GM20000 (cell line): ENCODE data around the gene CDH23.
A peak's percentile ranks its signal among the peaks of the same experiment; 100 is the strongest.

Source experiments
- DNase-seq: peaks from one replicate; pipeline ENCODE4 v3.0.0; 2012; ENCODE audit warnings: low spot score
- TF ChIP-seq, protein P1 (sequence below): IDR thresholded peaks from 2 replicates; pipeline ENCODE4 v1.5.1; 2012; ENCODE audit warnings: mild to moderate bottlenecking, control low read depth; ENCODE audit errors: extremely low read depth, missing control alignments

The CDH23 gene

DNA sequence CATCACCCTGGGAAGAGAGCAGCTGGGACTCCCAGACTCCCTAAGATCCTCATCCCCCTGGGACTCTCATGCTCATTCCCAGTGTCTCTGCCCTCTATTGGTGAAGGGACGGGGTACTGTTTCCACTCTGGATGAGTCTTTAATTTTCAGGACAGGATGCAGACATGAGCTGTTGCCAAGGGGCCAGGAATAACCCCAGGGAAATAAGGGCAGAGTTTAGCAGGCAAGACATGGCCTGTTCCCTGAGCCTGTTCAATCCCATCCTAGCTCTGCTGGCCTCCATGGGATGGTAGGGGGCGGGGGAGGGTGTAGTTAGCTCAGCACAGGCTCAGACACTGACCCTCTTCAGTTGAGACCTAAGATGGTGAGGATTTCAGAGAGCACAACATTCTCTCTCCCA, 308.9 kb downstream of the CDH23 start:
- no peak for DNase-seq
- TF ChIP-seq, protein P1, sequence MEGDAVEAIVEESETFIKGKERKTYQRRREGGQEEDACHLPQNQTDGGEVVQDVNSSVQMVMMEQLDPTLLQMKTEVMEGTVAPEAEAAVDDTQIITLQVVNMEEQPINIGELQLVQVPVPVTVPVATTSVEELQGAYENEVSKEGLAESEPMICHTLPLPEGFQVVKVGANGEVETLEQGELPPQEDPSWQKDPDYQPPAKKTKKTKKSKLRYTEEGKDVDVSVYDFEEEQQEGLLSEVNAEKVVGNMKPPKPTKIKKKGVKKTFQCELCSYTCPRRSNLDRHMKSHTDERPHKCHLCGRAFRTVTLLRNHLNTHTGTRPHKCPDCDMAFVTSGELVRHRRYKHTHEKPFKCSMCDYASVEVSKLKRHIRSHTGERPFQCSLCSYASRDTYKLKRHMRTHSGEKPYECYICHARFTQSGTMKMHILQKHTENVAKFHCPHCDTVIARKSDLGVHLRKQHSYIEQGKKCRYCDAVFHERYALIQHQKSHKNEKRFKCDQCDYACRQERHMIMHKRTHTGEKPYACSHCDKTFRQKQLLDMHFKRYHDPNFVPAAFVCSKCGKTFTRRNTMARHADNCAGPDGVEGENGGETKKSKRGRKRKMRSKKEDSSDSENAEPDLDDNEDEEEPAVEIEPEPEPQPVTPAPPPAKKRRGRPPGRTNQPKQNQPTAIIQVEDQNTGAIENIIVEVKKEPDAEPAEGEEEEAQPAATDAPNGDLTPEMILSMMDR, result no peak

DNA sequence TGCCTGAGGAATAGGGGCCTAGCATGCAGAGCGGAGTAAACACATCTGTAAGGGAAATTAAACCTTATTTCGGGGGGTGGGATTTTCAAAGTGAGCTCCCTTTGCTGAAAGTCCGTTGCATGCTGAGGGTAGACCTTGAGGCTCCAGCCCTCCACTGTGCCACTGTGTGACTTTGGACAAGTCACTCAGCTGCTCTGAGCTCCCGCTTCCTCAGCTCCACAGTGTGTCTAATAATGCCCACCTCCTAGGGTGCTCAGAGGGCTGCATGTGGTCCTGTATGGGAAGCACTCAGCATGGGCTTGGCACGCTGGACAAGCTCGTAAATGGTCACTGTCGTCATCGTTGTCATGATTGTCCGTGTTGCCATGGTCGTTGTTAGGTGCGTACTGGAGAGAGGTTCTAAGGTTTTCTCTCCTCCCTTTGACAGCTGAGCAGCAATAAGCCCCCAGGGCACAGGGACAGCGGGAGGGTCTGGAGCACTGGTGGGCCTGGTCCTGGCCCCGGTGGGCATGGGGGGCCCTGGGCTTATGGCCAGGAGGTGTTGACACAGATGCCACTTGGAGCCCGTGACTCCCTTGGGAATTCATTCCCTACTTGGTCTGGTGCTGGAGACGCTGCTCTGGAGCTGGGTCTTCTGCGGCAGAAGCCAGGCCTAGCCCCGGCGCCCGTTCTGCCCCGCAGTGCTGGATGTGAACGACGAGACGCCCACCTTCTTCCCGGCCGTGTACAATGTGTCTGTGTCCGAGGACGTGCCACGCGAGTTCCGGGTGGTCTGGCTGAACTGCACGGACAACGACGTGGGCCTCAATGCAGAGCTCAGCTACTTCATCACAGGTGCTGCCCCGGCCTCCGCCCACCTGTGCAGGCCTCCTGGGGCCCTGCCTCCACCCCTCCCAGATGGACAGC, 309.7 kb downstream of the CDH23 start:
- TF ChIP-seq, protein P1, result no peak
- no peak for DNase-seq

DNA sequence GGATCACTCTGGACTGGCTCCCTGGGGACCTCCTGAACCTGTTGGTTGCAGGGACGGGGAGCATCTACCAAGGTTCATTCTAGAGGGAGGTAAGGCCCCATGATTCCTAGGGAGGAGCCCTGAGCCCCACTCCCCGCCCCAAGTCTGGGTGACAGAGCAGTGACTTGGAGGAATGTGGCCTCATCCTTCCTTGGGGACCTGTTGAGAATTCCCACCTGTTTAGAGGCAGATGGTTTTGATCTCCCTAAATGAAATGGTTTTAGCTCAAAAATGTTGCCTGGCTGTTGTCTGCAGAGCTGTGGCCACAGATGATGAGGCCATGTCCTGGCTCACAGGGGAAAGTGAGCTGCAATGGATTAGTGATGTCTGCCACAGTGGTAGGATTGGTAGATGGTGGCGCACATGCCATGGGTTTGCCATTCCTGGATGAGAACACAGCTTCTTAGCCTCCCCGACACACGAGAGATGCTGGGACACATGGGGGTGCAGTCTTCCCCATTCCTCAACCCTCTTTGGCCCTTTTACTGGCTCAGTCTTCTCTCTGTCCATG, 310.6 kb downstream of the CDH23 start:
- DNase-seq, result no peak
- TF ChIP-seq, protein P1, result no peak

DNA sequence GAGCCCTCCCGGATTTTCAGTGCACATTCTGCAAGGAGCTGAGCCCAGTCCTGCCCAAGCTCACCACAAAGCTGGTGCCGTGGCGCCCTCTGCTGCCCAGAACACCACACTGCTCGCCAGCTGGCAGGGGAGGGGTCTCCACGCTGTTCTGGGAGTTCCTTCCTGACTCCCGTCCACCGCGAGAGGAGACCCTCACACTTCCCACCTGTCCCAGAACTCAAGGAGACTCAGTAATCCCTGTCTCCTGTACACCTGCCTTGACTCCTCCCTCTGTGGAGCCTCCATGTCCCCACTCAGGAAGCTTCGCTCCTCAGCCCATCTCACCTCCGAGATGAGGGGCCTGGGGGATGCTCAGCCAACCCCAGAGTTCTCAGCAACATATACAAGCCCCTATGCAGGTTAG, 311.6 kb downstream of the CDH23 start:
- TF ChIP-seq, protein P1, result peak; percentile 86
- peak; percentile 79 for DNase-seq

DNA sequence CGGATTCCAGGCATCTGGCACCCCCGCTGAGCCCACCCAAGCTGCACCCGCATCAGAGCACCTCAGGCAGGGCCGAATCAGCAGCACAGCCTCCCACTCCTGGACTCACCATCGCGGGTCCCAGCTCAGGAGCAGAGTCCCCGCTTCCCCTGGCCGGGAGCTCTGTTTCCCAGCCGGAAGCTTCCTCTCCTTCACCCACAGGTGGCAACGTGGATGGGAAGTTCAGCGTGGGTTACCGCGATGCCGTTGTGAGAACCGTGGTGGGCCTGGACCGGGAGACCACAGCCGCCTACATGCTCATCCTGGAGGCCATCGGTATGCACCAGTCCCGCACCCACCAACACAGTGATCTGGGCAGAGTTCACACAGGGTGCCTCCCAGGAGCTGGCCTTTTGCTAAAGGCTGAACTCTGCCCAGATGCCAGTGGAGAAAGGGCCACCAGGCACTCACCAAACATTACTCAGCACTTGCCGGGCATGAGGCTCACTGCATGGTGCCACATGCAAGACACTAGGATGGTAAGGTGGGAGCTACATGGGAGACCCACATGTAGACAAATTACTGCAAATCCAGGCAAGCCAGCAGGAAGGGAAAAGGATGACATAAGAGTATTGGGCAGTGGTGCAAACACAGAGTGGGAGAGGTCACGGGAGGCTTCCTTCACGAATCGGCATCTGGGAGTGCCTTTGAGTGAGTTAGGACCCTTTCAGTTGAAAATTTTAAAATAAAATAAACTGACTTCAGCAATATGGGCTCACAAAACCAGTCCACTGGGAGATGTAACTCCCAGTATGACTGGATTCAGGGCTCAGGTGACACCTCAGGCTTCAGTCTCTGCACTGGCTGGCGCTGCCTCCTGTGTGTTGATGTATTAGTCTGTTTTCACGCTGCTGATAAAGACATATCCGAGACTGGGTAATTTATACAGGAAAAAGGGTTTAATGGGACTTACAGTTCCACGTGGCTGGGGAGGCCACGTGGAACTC, 312.5 kb downstream of the CDH23 start:
- peak; percentile 55 for DNase-seq
- TF ChIP-seq, protein P1, result no peak

DNA sequence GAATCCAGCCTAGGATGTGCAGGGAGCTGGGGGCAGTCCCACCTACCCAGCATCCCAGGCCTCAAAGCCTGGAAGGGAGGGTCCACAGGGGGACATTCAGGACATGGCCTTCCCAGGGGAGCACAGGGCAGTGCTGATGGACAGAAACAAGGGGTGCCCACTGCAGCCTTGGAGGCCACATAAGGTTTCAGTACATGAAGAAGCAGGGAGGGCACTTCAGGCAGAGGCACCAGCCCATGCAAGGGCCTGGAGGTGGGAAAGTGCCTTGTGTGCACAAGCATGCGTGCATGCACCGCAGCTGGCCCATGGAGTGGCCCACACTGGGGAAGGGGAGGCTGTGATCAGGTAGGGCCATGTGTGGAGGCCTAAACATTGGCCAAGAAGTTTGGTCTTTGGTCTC, 313.8 kb downstream of the CDH23 start:
- TF ChIP-seq, protein P1, result no peak

More for the DNA sequence above, 313.8 kb downstream of the CDH23 start:
- no peak for DNase-seq
